HEK293 (cell line): Measurements from ENCODE around the gene SENP8.

ENCODE experiments used
- CTCF ChIA-PET: fragments of 350-600 bp; formaldehyde crosslinking; extraction: SDS; loops from one replicate; lab custom pipeline; 2021; ENCODE audit warnings: antibody characterized with exemption; lab: Yijun Ruan, JAX
- POLR2A ChIA-PET: fragments of 300-600 bp; formaldehyde crosslinking; extraction: SDS; loops from one replicate; lab custom pipeline; 2020; ENCODE audit warnings: antibody characterized with exemption, inconsistent platforms; lab: Yijun Ruan, JAX
- H3K27ac ChIP-seq: fragments of 200-500 bp; sonication (Bioruptor generic); 2 replicates; pipeline ENCODE4 v1.5.1; 2014; ENCODE audit warnings: low read depth, low read length, control low read depth, inconsistent platforms; ENCODE audit errors: extremely low read depth
- H3K36me3 ChIP-seq, 2 experiments: fragments of 200-500 bp in 1 of 2; sonication (Bioruptor generic) in 1 of 2; 1 replicate in 1 of 2; 2 replicates in 1 of 2; pipeline ENCODE4 v1.5.1; 2014 to 2017; ENCODE audit warnings: inconsistent platforms in 2 of 2, low read length in 2 of 2; ENCODE audit not compliant: control insufficient read depth in 2 of 2, insufficient read depth in 1 of 2
- H3K4me1 ChIP-seq: fragments of 200-500 bp; sonication (Bioruptor generic); 2 replicates; pipeline ENCODE4 v1.5.1; 2014; ENCODE audit warnings: mild to moderate bottlenecking, low read length, inconsistent platforms; ENCODE audit not compliant: control insufficient read depth, insufficient read depth
- H3K4me3 ChIP-seq: 2 replicates; pipeline ENCODE4 v1.5.1; 2011; ENCODE audit warnings: low read depth, mild to moderate bottlenecking, control low read depth, low read length, moderate library complexity
- H3K9me3 ChIP-seq: fragments of 200-500 bp; sonication (Bioruptor generic); 2 replicates; pipeline ENCODE4 v1.5.1; 2014; ENCODE audit warnings: low read depth, low read length, inconsistent platforms; ENCODE audit not compliant: control insufficient read depth, insufficient read depth
- ATF2 ChIP-seq: fragments of 450-650 bp; formaldehyde crosslinking; IDR thresholded peaks from 2 replicates; pipeline ENCODE4 v1.5.1; 2016; ENCODE audit warnings: missing biosample characterization, missing genetic modification characterization, low read depth
- PATZ1 ChIP-seq: fragments of 450-650 bp; formaldehyde crosslinking; IDR thresholded peaks from 2 replicates; pipeline ENCODE4 v1.5.1; 2016; ENCODE audit warnings: missing biosample characterization, missing genetic modification characterization
- SP3 ChIP-seq: fragments of 450-650 bp; formaldehyde crosslinking; IDR thresholded peaks from 2 replicates; pipeline ENCODE4 v1.5.1; 2016; ENCODE audit warnings: missing biosample characterization, missing genetic modification characterization
- TRIM28 ChIP-seq: IDR thresholded peaks from 2 replicates; pipeline ENCODE4 v1.6.1; 2011; ENCODE audit warnings: low read length, control low read depth, borderline replicate concordance
- ZBTB11 ChIP-seq: fragments of 450-650 bp; formaldehyde crosslinking; conservative IDR thresholded peaks from 2 replicates; pipeline ENCODE4 v1.5.1; 2016; ENCODE audit warnings: low read depth, missing biosample characterization, missing genetic modification characterization
- ZBTB21 ChIP-seq: fragments of 450-650 bp; formaldehyde crosslinking; IDR thresholded peaks from 2 replicates; pipeline ENCODE4 v1.5.1; 2017; ENCODE audit warnings: missing biosample characterization, missing genetic modification characterization
- ZNF10 ChIP-seq: fragments of 450-650 bp; formaldehyde crosslinking; IDR thresholded peaks from 2 replicates; pipeline ENCODE4 v1.5.1; 2017; ENCODE audit warnings: missing biosample characterization, missing genetic modification characterization
- ZNF132 ChIP-seq: fragments of 450-650 bp; formaldehyde crosslinking; IDR thresholded peaks from 2 replicates; pipeline ENCODE4 v1.5.1; 2017; ENCODE audit warnings: missing biosample characterization, missing genetic modification characterization, borderline replicate concordance
- ZNF146 ChIP-seq: fragments of 450-650 bp; formaldehyde crosslinking; IDR thresholded peaks from 2 replicates; pipeline ENCODE4 v1.5.1; 2016; ENCODE audit warnings: missing biosample characterization, missing genetic modification characterization
- ZNF19 ChIP-seq: fragments of 450-650 bp; formaldehyde crosslinking; IDR thresholded peaks from 2 replicates; pipeline ENCODE4; 2016; ENCODE audit warnings: missing biosample characterization, missing genetic modification characterization, low read depth
- ZNF26 ChIP-seq: fragments of 450-650 bp; formaldehyde crosslinking; IDR thresholded peaks from 2 replicates; pipeline ENCODE4 v1.5.1; 2016; ENCODE audit warnings: missing biosample characterization, missing genetic modification characterization
- ZNF354C ChIP-seq: fragments of 450-650 bp; formaldehyde crosslinking; IDR thresholded peaks from 2 replicates; pipeline ENCODE4 v1.5.1; 2016; ENCODE audit warnings: missing biosample characterization, missing genetic modification characterization, low read depth, borderline replicate concordance
- ZNF362 ChIP-seq: fragments of 450-650 bp; formaldehyde crosslinking; IDR thresholded peaks from 2 replicates; pipeline ENCODE4 v1.5.1; 2016; ENCODE audit warnings: missing biosample characterization, missing genetic modification characterization
- ZNF398 ChIP-seq: fragments of 450-650 bp; formaldehyde crosslinking; IDR thresholded peaks from 2 replicates; pipeline ENCODE4 v1.5.1; 2017; ENCODE audit warnings: missing biosample characterization, missing genetic modification characterization
- ZNF473 ChIP-seq: fragments of 450-650 bp; formaldehyde crosslinking; IDR thresholded peaks from 2 replicates; pipeline ENCODE4 v1.5.1; 2017; ENCODE audit warnings: missing biosample characterization, missing genetic modification characterization
- ZNF548 ChIP-seq: fragments of 450-650 bp; formaldehyde crosslinking; IDR thresholded peaks from 2 replicates; pipeline ENCODE4 v1.5.1; 2016; ENCODE audit warnings: missing biosample characterization, missing genetic modification characterization
- ZNF610 ChIP-seq: fragments of 450-650 bp; formaldehyde crosslinking; IDR thresholded peaks from 2 replicates; pipeline ENCODE4 v1.5.1; 2016; ENCODE audit warnings: missing biosample characterization, missing genetic modification characterization, borderline replicate concordance
- ZNF664 ChIP-seq: fragments of 450-650 bp; formaldehyde crosslinking; IDR thresholded peaks from 2 replicates; pipeline ENCODE4 v1.5.1; 2016; ENCODE audit warnings: missing biosample characterization, missing genetic modification characterization
- ZNF677 ChIP-seq: fragments of 450-650 bp; IDR thresholded peaks from 2 replicates; pipeline ENCODE4 v1.5.0; 2018; ENCODE audit warnings: missing biosample characterization, mild to moderate bottlenecking, missing genetic modification characterization, moderate library complexity
- ZNF701 ChIP-seq: fragments of 450-650 bp; formaldehyde crosslinking; IDR thresholded peaks from 2 replicates; pipeline ENCODE4 v1.5.1; 2016; ENCODE audit warnings: missing biosample characterization, missing genetic modification characterization
- ZSCAN18 ChIP-seq: fragments of 450-650 bp; formaldehyde crosslinking; IDR thresholded peaks from 2 replicates; pipeline ENCODE4 v1.5.1; 2016; ENCODE audit warnings: missing biosample characterization, missing genetic modification characterization
- ZXDB ChIP-seq: fragments of 450-650 bp; formaldehyde crosslinking; IDR thresholded peaks from 2 replicates; pipeline ENCODE4 v1.5.1; 2016; ENCODE audit warnings: missing biosample characterization, missing genetic modification characterization

Gene SENP8

GRCh38 chr15:72182244-72182643, 64.0 kb downstream of the SENP8 start:
- Histone ChIP-seq H3K36me3 (no peaks in the 10 kb centered on the region), H3K4me3 (no peak overlapping the region), H3K27ac (no peak overlapping the region), H3K9me3 (no peaks in the 10 kb centered on the region), H3K4me1 (peaks cover 8% of the 10 kb centered on the region)
- POLR2A ChIA-PET, result no interaction called here
- CTCF ChIA-PET, result no interaction called here
- no peak for TF ChIP-seq ZNF473 (tag by site-specific recombination)
- TF ChIP-seq ZNF362 (tag by site-specific recombination), result peak; percentile 91

- no peak overlapping the region for H3K27ac ChIP-seq
- no peaks in the 10 kb centered on the region for H3K9me3 ChIP-seq
- H3K4me1 ChIP-seq, result peaks cover 6% of the 10 kb centered on the region; the same call in 1 of the 2 replicates
- no peak overlapping the region for H3K4me3 ChIP-seq
- no peaks in the 10 kb centered on the region for H3K36me3 ChIP-seq
- ChIA-PET CTCF (no interaction called here), POLR2A (no interaction called here)
- TF ChIP-seq ZSCAN18 (tag by site-specific recombination) (no peak), TRIM28 (no peak), ZXDB (tag by site-specific recombination) (peak; percentile 69), SP3 (tag by site-specific recombination) (no peak), ZNF548 (no peak), ZNF354C (no peak), ZNF664 (tag by site-specific recombination) (no peak), ZNF677 (tag by site-specific recombination) (no peak), ZNF10 (0 out of 2 replicates have a peak, but pooled peaks have one; percentile 43), ATF2 (tag by site-specific recombination) (no peak), ZNF26 (tag by site-specific recombination) (no peak), ZBTB11 (tag by site-specific recombination) (no peak), ZNF398 (tag by site-specific recombination) (no peak), ZNF610 (tag by site-specific recombination) (0 out of 2 replicates have a peak, but pooled peaks have one; percentile 45), ZNF132 (tag by site-specific recombination) (no peak), ZBTB21 (no peak), ZNF146 (tag by site-specific recombination) (no peak), ZNF701 (tag by site-specific recombination) (no peak), ZNF19 (no peak), PATZ1 (tag by site-specific recombination) (peak; percentile 75)
These were observed 64.5 kb downstream of the SENP8 start for GRCh38 chr15:72182673-72183072.
